SK-N-SH (cell line): ENCODE measurements around the gene AGRN. TPM values are rescaled to one million over a fixed set of nuclear protein-coding genes. Genes with fewer than 3 reads are reported as not detected.

ENCODE experiments used
- CTCF ChIA-PET: fragments of 300-600, 350-600 bp; formaldehyde crosslinking; extraction: SDS; loops from one replicate; lab custom pipeline; 2021; lab: Yijun Ruan, JAX
- POLR2A ChIA-PET: fragments of 350-600 bp; sonication (Branson Sonifier 250); formaldehyde crosslinking; extraction: SDS; loops from one replicate; lab custom pipeline; 2020; ENCODE audit warnings: antibody characterized with exemption, inconsistent platforms; lab: Yijun Ruan, JAX
- DNase-seq: peaks from one replicate; pipeline ENCODE4 v3.0.0; 2012
- H2AFZ ChIP-seq: fragments of 200-600 bp; sonication (generic); 2 replicates; pipeline ENCODE4 v1.8.1; 2016; ENCODE audit warnings: antibody characterized with exemption, mild to moderate bottlenecking, low read depth
- H3F3A ChIP-seq: fragments of 200-600 bp; sonication (generic); replicated peaks from 2 replicates; pipeline ENCODE3; 2016; ENCODE audit warnings: antibody characterized with exemption, mild to moderate bottlenecking; ENCODE audit not compliant: insufficient read depth
- H3K27ac ChIP-seq, 2 experiments: fragments of 200-500 bp in 1 of 2; fragments of 200-600 bp in 1 of 2; sonication (Bioruptor generic) in 1 of 2; sonication (generic), shearing (Covaris generic) in 1 of 2; 2 replicates each; pipeline versions ENCODE4 v1.5.1 to v1.6.1; 2014 to 2016; ENCODE audit warnings: low read depth in 2 of 2, inconsistent platforms in 1 of 2, low read length in 1 of 2, mild to moderate bottlenecking in 1 of 2, mixed read lengths in 1 of 2
- H3K27me3 ChIP-seq: fragments of 200-600 bp; sonication (generic), shearing (Covaris generic); 2 replicates; pipeline ENCODE4 v1.6.1; 2016; ENCODE audit warnings: mixed run types; ENCODE audit not compliant: insufficient read depth
- H3K36me3 ChIP-seq, 2 experiments: fragments of 200-500 bp in 1 of 2; fragments of 200-600 bp in 1 of 2; sonication (Bioruptor generic) in 1 of 2; sonication (generic) in 1 of 2; replicated peaks in 1 of 2; 2 replicates each; pipeline versions ENCODE3 to v1.5.1; 2014 to 2016; ENCODE audit warnings: low read length in 1 of 2, mild to moderate bottlenecking in 1 of 2; ENCODE audit not compliant: insufficient read depth in 2 of 2, control insufficient read depth in 1 of 2
- H3K4me1 ChIP-seq, 2 experiments: fragments of 200-500 bp in 1 of 2; fragments of 200-600 bp in 1 of 2; sonication (Bioruptor generic) in 1 of 2; sonication (generic), shearing (Covaris generic) in 1 of 2; 2 replicates each; pipeline versions ENCODE4 v1.5.1 to v1.6.1; 2014 to 2016; ENCODE audit warnings: low read depth in 1 of 2, low read length in 1 of 2, mixed run types in 1 of 2; ENCODE audit not compliant: insufficient read depth in 2 of 2, control insufficient read depth in 1 of 2
- H3K4me2 ChIP-seq: fragments of 200-600 bp; sonication (generic), shearing (Covaris generic); 2 replicates; pipeline ENCODE4 v1.6.1; 2017; ENCODE audit warnings: mixed run types
- H3K4me3 ChIP-seq, 2 experiments: fragments of 200-500 bp in 1 of 2; fragments of 200-600 bp in 1 of 2; sonication (Bioruptor generic) in 1 of 2; sonication (generic), shearing (Covaris generic) in 1 of 2; 2 replicates each; pipeline versions ENCODE4 v1.5.1 to v1.8.1; 2014 to 2016; ENCODE audit warnings: low read depth in 2 of 2, inconsistent platforms in 1 of 2, low read length in 1 of 2, mild to moderate bottlenecking in 1 of 2, mixed read lengths in 1 of 2, moderate library complexity in 1 of 2
- H3K79me2 ChIP-seq: fragments of 200-600 bp; sonication (generic); 2 replicates; pipeline ENCODE4 v1.8.1; 2017; ENCODE audit warnings: mild to moderate bottlenecking; ENCODE audit not compliant: insufficient read depth
- H3K9ac ChIP-seq: fragments of 200-600 bp; sonication (generic); 2 replicates; pipeline ENCODE4 v1.6.1; 2017; ENCODE audit warnings: mixed run types
- H3K9me2 ChIP-seq: fragments of 200-600 bp; sonication (generic); 2 replicates; pipeline ENCODE4 v1.6.1; 2017; ENCODE audit warnings: mixed run types
- H3K9me3 ChIP-seq: fragments of 200-600 bp; sonication (generic); 2 replicates; pipeline ENCODE4 v1.6.1; 2017; ENCODE audit warnings: mixed run types, mild to moderate bottlenecking, moderate library complexity
- H4K20me1 ChIP-seq: fragments of 200-600 bp; sonication (generic); 2 replicates; pipeline ENCODE4 v1.6.1; 2017; ENCODE audit warnings: mild to moderate bottlenecking, mixed run types; ENCODE audit not compliant: insufficient read depth
- ELF1 ChIP-seq: IDR thresholded peaks from 2 replicates; pipeline ENCODE4 v1.4.0; 2012
- EP300 ChIP-seq, 2 experiments: IDR thresholded peaks; 2 replicates each; pipeline versions ENCODE4 v1.4.0 to v1.6.1; 2012; ENCODE audit warnings: borderline replicate concordance in 1 of 2, low read depth in 1 of 2, low read length in 1 of 2
- EZH2phosphoT487 ChIP-seq: fragments of 200-600 bp; sonication (generic); IDR thresholded peaks from 2 replicates; pipeline ENCODE4 v1.6.1; 2017; ENCODE audit warnings: low read depth, mixed run types, mild to moderate bottlenecking, antibody characterized with exemption, moderate library complexity, borderline replicate concordance
- JUND ChIP-seq: IDR thresholded peaks from 2 replicates; pipeline ENCODE4 v1.4.0; 2012
- MEF2A ChIP-seq: IDR thresholded peaks from 2 replicates; pipeline ENCODE4 v1.4.0; 2012; ENCODE audit warnings: low read depth, borderline replicate concordance
- MXI1 ChIP-seq: IDR thresholded peaks from 2 replicates; pipeline ENCODE4 v1.6.1; 2012; ENCODE audit warnings: mild to moderate bottlenecking, low read depth, low read length, improper control_type of control experiment
- NFIC ChIP-seq: IDR thresholded peaks from 2 replicates; pipeline ENCODE4 v1.4.0; 2012; ENCODE audit warnings: borderline replicate concordance
- NRF1 ChIP-seq: IDR thresholded peaks from 2 replicates; pipeline ENCODE4 v1.6.1; 2012; ENCODE audit warnings: low read depth, mild to moderate bottlenecking, low read length
- RAD21 ChIP-seq: IDR thresholded peaks from 2 replicates; pipeline ENCODE4 v1.6.1; 2012; ENCODE audit warnings: mild to moderate bottlenecking, low read length
- RCOR1 ChIP-seq: fragments of 150-350 bp; IDR thresholded peaks from 2 replicates; pipeline ENCODE4 v1.6.1; 2017; ENCODE audit warnings: antibody characterized with exemption, low read length
- RFX5 ChIP-seq: IDR thresholded peaks from 2 replicates; pipeline ENCODE4 v1.6.1; 2012; ENCODE audit warnings: mild to moderate bottlenecking, improper control_type of control experiment, low read length
- SMC3 ChIP-seq: IDR thresholded peaks from 2 replicates; pipeline ENCODE4 v1.6.1; 2012; ENCODE audit warnings: low read depth, low read length, improper control_type of control experiment
- TAF1 ChIP-seq: IDR thresholded peaks from 2 replicates; pipeline ENCODE4 v1.6.1; 2012; ENCODE audit warnings: low read depth, mild to moderate bottlenecking, low read length, moderate library complexity, borderline replicate concordance
- TCF12 ChIP-seq: IDR thresholded peaks from 2 replicates; pipeline ENCODE4 v1.4.0; 2012
- TEAD4 ChIP-seq: IDR thresholded peaks from 2 replicates; pipeline ENCODE4 v1.4.0; 2012; ENCODE audit warnings: mild to moderate bottlenecking, borderline replicate concordance; ENCODE audit not compliant: insufficient read depth
- WGBS: methylation state at CpG from one replicate; pipeline ENCODE4 v1.1.6; 2017; ENCODE audit warnings: low lambda C conversion rate; 5-methylcytosine and 5-hydroxymethylcytosine counted together
- polyA plus RNA-seq, 3 experiments: library from polyadenylated mRNA; depleted of rRNA; stranded (reverse); fragments of >200 nt; gene quantifications; 2 replicates each; pipeline ENCODE4 v1.2.3, GENCODE V29; 2012
- TF ChIP-seq, protein P1 (sequence below): fragments of 200-600 bp; sonication (generic); IDR thresholded peaks from 2 replicates; pipeline ENCODE4 v1.6.1; 2017; ENCODE audit warnings: antibody characterized with exemption, mild to moderate bottlenecking, moderate library complexity
- TF ChIP-seq, protein P2 (sequence below): fragments of 150-350 bp; IDR thresholded peaks from 2 replicates; pipeline ENCODE4 v1.6.1; 2017; ENCODE audit warnings: antibody characterized with exemption, low read length, low read depth, borderline replicate concordance
- TF ChIP-seq, protein P3 (sequence below): fragments of 150-350 bp; IDR thresholded peaks from 2 replicates; pipeline ENCODE4 v1.6.1; 2016; ENCODE audit warnings: mild to moderate bottlenecking, low read depth, low read length

Gene AGRN
- polyA plus RNA-seq, 1 of the 3 experiments (the other 2 are of a cell fraction) = 31.6 TPM

DNA sequence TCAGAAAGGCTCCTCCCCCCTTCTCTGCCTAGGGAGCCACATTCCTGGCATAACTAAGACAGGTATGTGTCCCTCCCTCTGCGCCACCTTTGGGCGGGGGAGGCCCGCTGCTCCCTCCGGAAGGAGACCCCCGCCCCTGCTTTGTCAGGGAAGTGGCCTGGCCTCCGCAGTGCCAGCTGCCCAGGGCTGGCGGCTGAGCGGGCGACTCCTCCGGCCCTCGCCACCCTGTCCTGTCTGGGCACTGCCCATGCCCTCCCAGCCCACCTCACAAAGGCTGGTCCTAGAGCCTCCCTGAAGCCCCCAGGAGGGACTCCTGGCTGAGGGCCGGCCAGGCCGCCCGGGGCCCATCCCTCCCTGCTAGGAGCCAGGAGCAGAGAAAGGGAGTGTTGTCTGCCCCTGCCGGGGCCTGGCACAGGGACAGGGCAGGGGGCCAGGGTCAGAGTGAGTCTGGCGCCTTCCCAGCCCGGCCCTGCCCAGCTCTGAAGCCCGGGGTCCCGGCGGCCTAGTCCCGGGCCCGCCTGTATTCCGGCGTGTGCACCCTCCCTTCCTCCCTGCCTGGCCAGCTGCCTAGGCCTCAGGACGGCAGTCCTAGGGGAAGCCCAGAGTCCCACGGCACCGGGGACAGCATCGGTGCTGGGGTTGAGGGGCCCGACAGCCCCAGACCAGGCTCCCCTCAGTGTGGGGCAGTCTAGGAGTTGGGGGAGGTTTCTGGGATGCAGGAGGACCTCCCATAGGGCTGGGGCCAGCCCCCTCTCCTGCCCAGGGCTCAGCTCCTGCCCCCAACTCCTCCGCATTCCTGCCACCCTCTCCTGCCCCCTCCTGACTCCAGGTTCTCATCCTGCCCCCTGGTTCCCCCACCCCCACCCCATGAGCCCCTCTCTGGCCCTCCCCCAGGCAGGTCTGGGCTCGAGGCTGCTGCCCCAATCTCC lies 5.1 kb downstream of the AGRN start:
- no peak overlapping the region for H3K4me3 ChIP-seq
- no peaks in the 10 kb centered on the region for H3K9me2 ChIP-seq
- TF ChIP-seq MXI1 = no peak
- no peak for TF ChIP-seq TCF12
- TF ChIP-seq TEAD4 = no peak
- TF ChIP-seq RAD21 = no peak
- TF ChIP-seq ELF1 = no peak
- no peak for TF ChIP-seq EP300 (IDR thresholded peaks at IDR 0.05; ENCODE audit: borderline replicate concordance in 1 of 2, low read depth in 1 of 2, low read length in 1 of 2)
- TF ChIP-seq NFIC = no peak
- no peak for TF ChIP-seq MEF2A
- TF ChIP-seq SMC3 = no peak
- no peak for TF ChIP-seq EZH2phosphoT487
- TF ChIP-seq TAF1 = no peak
- TF ChIP-seq, protein P1, sequence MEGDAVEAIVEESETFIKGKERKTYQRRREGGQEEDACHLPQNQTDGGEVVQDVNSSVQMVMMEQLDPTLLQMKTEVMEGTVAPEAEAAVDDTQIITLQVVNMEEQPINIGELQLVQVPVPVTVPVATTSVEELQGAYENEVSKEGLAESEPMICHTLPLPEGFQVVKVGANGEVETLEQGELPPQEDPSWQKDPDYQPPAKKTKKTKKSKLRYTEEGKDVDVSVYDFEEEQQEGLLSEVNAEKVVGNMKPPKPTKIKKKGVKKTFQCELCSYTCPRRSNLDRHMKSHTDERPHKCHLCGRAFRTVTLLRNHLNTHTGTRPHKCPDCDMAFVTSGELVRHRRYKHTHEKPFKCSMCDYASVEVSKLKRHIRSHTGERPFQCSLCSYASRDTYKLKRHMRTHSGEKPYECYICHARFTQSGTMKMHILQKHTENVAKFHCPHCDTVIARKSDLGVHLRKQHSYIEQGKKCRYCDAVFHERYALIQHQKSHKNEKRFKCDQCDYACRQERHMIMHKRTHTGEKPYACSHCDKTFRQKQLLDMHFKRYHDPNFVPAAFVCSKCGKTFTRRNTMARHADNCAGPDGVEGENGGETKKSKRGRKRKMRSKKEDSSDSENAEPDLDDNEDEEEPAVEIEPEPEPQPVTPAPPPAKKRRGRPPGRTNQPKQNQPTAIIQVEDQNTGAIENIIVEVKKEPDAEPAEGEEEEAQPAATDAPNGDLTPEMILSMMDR = no peak
- TF ChIP-seq, protein P2, sequence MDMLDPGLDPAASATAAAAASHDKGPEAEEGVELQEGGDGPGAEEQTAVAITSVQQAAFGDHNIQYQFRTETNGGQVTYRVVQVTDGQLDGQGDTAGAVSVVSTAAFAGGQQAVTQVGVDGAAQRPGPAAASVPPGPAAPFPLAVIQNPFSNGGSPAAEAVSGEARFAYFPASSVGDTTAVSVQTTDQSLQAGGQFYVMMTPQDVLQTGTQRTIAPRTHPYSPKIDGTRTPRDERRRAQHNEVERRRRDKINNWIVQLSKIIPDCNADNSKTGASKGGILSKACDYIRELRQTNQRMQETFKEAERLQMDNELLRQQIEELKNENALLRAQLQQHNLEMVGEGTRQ = no peak
- H3K9ac ChIP-seq = no peak overlapping the region
- CTCF ChIA-PET = interaction anchor here (0.7 to 4.9 kb wide), 6 partner anchors 8 to 265 kb away, joined by 3 to 52 read pairs (median 3); no protein-coding TSS in a partner anchor
- POLR2A ChIA-PET = no interaction called here
- peaks cover 6% of the 10 kb centered on the region; the same call in 1 of the 2 replicates for H4K20me1 ChIP-seq
- no peak overlapping the region for H2AFZ ChIP-seq
- H3K9me3 ChIP-seq = no peaks in the 10 kb centered on the region
- H3F3A ChIP-seq = no peaks in the 10 kb centered on the region
- H3K4me2 ChIP-seq = no peak overlapping the region
- H3K36me3 ChIP-seq = peaks cover 0 to 10% of the 10 kb centered on the region in 2 experiments
- H3K79me2 ChIP-seq = no peaks in the 10 kb centered on the region
- WGBS = 48% methylated on average over 4 of the region's 31 CpGs
- no peak for DNase-seq
- H3K27ac ChIP-seq = no peak overlapping the region
- H3K4me1 ChIP-seq = peaks cover 0 to 10% of the 10 kb centered on the region in 2 experiments; a peak in 1 of 4 replicates
- H3K27me3 ChIP-seq = no peaks in the 10 kb centered on the region

DNA sequence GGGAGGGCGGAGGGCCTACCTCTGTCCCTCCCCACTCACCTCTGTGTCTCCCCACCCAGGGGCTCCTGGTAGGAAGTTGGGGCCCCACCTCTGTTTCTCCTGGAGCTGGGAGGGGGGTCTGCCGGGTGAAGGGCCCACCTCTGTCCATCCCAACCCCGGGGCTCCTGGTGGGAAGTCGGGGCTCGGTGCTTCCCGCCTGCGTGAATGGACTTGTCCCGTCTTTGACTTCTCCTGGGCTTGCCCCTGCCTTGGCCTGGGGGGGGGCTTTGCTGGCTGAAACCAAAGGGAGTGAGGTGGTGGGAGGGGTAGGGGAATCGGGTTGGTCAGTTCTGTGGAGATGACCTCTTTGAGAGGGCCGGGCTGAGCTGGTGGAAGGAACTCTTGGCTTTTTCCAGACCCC lies 5.8 kb downstream of the AGRN start:
- Histone ChIP-seq H3K4me1 (peaks cover 0 to 10% of the 10 kb centered on the region in 2 experiments; a peak in 1 of 4 replicates), H2AFZ (no peak overlapping the region), H3K9me3 (no peaks in the 10 kb centered on the region), H3K79me2 (no peaks in the 10 kb centered on the region), H3K4me2 (no peak overlapping the region), H3K4me3 (no peak overlapping the region), H3K9ac (no peak overlapping the region), H3F3A (no peaks in the 10 kb centered on the region), H4K20me1 (peaks cover 6% of the 10 kb centered on the region; the same call in 1 of the 2 replicates), H3K27ac (no peak overlapping the region), H3K36me3 (peaks cover 0 to 10% of the 10 kb centered on the region in 2 experiments), H3K27me3 (no peaks in the 10 kb centered on the region), H3K9me2 (no peaks in the 10 kb centered on the region)
- ChIA-PET CTCF (interaction anchor here (1.0 to 3.1 kb wide), 3 partner anchors 34 to 42 kb away, joined by 3 to 17 read pairs (median 10); no protein-coding TSS in a partner anchor), POLR2A (no interaction called here)
- 99% methylated on average over 7 of the region's 10 CpGs for WGBS
- DNase-seq = no peak
- no peak for TF ChIP-seq RCOR1
- TF ChIP-seq, protein P3, sequence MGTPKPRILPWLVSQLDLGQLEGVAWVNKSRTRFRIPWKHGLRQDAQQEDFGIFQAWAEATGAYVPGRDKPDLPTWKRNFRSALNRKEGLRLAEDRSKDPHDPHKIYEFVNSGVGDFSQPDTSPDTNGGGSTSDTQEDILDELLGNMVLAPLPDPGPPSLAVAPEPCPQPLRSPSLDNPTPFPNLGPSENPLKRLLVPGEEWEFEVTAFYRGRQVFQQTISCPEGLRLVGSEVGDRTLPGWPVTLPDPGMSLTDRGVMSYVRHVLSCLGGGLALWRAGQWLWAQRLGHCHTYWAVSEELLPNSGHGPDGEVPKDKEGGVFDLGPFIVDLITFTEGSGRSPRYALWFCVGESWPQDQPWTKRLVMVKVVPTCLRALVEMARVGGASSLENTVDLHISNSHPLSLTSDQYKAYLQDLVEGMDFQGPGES = no peak
- TF ChIP-seq NRF1 = no peak
- TF ChIP-seq JUND = no peak
- TF ChIP-seq RFX5 = no peak
